HFF-Myc (cell line): ENCODE measurements around the gene ZNF841.
"Not testable (repeated sequence)": the region's sequence is repeated elsewhere in the genome, so short reads cannot be mapped to it uniquely, and the experiment has no call there.

Experiments used
- DNase-seq: peaks from one replicate; pipeline ENCODE4 v3.0.0-alpha.2; 2011; ENCODE audit warnings: low read depth; ENCODE audit errors: extremely low read depth
- H3K4me3 ChIP-seq: replicated peaks from 2 replicates; pipeline ENCODE4 v1.5.1; 2011; ENCODE audit warnings: low read depth, mild to moderate bottlenecking, control low read depth, low read length
- CTCF ChIP-seq: IDR thresholded peaks from 2 replicates; pipeline ENCODE4 v1.5.1; 2012; ENCODE audit warnings: mild to moderate bottlenecking, low read depth, low read length, control low read depth; ENCODE audit errors: missing control alignments

The ZNF841 gene

GRCh38 chr19:52101866-52102562 lies 6.4 kb upstream of the ZNF841 start:
- H3K4me3 ChIP-seq = no peak overlapping the region
- no peak for DNase-seq
- no peak for TF ChIP-seq CTCF

GRCh38 chr19:52099497-52100138 lies 4.1 kb upstream of the ZNF841 start:
- TF ChIP-seq CTCF = no peak
- DNase-seq = no peak
- H3K4me3 ChIP-seq = no peak overlapping the region

- not testable (repeated sequence) for H3K4me3 ChIP-seq, DNase-seq
These were observed 851 bp upstream of the ZNF841 start for GRCh38 chr19:52096416-52096815.

- no peak for DNase-seq
- peak overlapping the region; percentile 94 for H3K4me3 ChIP-seq
- TF ChIP-seq CTCF = no peak
These were observed 937 bp downstream of the ZNF841 start for GRCh38 chr19:52094526-52095130.

- DNase-seq = no peak
- H3K4me3 ChIP-seq = no peak overlapping the region
- TF ChIP-seq CTCF = no peak
These were observed 9.1 kb downstream of the ZNF841 start for GRCh38 chr19:52086481-52086880.

- no peak overlapping the region for H3K4me3 ChIP-seq
- DNase-seq = no peak
- TF ChIP-seq CTCF = no peak
These were observed 25.1 kb downstream of the ZNF841 start for GRCh38 chr19:52070496-52070895.

GRCh38 chr19:52069653-52070052 lies 25.9 kb downstream of the ZNF841 start:
- DNase-seq = no peak
- no peak overlapping the region for H3K4me3 ChIP-seq
- TF ChIP-seq CTCF = no peak
